Fibroblast of the conjunctiva (primary cell): Measurements from ENCODE around the gene NPR1.
"Not testable (repeated sequence)": the region's sequence is repeated elsewhere in the genome, so short reads cannot be mapped to it uniquely, and the experiment has no call there.

Experiments
- DNase-seq: peaks from one replicate; pipeline ENCODE4 v3.0.0-alpha.2; 2010; ENCODE audit warnings: low read depth

The NPR1 gene

DNA sequence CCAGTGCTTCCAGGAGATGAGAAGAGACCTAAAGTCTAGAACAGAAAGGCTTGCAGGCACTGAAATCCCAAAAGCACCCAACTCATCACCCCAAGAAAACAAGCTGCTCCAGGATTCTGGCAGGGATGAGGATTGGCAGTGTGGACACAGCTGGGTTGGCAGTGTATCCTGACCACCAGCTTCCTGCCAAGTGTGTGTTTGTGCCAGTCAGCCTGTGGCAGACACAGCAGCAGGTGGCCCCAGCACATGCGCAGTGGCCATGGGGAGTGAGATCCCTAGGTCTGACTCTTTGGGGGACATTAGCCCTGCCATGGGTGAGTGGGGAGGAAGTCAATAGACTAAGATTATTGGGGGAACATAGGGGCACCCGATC, 28.6 kb upstream of the NPR1 start:
- DNase-seq, result no peak

DNA sequence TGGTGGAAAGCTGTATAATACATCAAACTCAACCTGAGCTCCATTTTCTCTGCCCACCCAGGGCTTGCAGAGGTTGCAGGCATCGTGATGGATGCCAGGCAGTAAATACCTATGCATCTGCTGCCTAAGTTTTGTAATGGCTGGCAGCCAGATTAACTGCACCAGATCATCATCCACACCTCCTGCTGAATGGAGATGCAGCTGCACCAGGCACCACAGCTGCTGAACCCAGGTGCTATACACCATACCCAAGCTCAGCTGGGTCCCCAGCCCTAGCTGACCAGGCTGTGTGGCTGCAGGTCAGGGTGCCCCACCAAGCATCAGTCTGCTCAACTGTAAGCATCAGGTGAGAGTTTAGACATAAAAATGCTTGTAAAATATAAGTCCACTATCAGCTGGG, 26.7 kb upstream of the NPR1 start:
- no peak for DNase-seq

DNA sequence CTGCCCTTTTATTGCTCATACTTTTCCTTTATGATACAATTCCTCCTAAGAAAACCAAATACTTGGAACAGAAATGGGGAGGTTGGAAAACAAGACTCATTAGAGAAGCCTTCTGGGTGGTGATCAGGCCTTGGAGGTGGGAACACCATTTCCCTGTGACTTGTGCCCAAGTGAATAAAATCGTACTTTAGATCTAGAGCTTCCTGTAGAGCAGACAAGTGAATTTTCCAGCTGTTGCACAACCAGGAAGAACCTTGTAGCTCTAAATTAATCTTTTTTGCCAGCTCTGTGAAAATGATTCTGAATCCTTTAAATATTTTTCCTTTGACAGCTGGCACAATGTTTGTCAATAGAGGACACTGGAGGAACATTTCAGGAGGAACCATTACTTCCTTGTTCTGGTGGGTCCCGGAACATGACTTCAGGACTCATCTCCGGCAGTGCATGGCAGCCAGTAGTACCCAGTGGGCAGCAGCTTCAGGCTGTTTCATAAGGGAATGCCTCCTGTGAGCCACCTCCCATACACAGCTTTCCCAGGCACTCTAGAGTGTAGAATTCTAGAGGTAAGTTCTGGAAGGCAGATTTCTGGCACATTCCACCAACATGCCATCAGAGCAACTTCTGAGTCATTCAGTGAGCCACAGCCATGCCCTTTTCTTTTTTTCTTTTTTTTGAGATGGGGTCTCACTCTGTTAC, 25.5 kb upstream of the NPR1 start:
- no peak for DNase-seq

DNA sequence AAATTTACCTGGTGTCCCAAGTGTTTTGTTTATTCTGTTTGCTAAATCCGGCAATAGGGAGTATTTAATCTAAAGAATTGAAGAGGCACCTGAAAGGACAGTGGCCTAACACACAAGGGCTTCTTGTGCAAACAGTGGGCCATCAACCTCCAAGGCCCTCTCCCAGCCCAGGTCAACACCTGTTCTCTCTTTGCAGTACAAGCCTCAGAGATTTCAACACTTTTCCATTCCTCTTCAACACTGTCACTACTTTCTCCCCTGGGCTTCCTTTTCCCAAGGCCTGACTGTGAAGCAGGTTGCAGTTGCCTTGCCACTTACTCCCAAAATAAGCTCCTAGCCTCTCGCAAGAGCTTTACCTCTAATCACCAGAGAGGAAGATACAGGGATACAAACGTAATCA, 23.2 kb upstream of the NPR1 start:
- DNase-seq, result no peak

DNA sequence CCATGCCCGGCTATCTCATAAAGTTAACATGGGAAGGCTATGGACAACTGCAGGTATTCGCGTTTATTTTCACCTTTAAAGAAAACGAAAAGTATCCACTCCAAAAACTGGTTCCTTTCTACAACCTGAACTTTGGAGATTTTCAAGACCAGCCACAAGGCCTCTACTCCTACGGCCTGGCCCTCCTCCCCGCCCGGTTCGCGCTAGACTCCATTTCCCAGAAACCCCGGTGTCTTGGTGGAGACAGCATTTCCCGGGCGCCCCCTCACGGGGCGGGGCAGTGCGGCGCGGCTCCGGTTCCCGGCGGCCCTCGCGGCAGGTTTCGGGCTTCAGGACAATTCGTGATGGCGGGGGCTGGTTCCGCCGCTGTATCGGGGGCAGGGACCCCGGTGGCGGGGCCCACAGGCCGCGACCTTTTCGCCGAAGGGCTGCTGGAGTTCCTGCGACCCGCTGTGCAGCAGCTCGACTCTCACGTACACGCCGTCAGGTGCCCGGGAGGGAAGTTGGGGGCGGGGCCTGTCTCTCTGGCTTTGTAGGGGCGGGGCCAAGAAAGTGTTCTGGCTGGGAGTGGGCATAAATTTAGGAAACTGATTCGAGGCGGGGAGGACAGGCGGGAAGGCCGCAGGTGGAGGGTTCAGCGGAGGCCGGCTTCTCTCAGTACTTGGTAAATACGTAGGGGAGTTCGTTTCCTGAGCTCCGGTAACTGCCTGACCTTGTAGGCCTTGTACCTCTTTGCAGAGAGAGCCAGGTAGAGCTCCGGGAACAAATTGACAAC, 19.9 kb upstream of the NPR1 start, which contains the start of gene SNAPIN:
TSS of gene SNAPIN (plus strand) at position 304 of the 775 bp plus-strand sequence. CDS start at position 345, 41 bp downstream.
- peak; percentile 68 for DNase-seq

DNA sequence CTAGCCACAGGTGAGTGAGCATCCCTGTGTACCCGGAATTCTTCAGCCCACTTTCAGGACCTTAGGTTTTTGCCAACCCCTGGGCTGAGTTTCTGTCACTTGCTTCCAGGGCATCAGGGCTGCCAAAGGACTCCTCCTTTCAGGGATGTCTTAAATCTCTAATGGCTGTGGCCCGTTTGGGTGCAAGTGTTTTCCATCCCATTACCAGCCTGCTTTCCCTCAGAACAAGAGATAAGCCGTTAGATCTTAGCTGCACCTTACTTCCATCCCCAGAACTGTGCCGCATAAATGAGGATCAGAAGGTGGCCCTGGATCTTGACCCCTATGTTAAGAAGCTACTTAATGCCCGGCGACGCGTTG, 19.3 kb upstream of the NPR1 start:
- DNase-seq, result no peak

DNA sequence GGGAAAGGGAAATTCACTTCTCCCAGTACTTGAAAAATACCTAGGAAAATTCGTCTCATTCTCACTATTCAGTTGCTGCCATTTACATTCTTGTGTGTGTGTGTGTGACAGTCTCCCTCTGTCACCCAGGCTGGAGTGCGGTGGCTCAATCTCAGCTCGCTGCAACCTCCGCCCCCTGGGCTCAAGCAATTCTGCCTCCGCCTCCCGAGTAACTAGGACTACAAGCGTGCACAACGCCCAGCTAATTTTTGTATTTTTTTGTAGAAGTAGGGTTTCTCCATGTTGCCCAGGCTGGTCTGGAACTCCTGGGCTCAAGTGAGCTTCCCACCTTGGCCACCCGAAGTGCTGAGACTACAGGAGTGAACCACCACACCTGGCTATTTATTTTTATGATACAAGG, 18.8 kb upstream of the NPR1 start:
- DNase-seq, result no peak

DNA sequence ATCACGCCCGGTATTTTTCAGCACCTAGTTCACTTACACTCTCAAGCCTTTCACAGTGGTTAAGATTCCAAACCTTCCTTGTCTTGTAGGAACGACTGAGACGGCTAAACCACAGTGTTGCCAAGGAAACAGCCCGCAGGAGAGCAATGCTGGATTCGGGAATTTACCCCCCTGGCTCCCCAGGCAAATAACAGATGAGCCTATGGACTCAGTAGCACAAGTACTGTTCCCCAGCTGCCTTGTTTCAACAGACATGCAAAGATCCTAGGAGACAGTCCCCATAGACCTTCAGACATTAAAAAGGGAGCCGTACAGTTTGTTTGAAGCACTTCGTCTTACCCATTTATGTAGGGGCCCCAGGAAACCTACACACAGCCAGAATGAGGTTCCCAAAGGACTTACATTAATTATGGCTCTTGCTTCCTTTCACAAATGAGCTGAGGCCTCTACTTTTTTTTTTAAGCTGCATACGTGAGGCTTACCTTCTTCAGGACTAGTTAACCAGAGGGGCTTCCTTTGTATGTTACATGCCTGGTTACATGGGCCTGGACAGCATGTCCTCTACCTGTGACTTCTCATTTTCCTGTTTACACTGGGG, 17.3 kb upstream of the NPR1 start:
- DNase-seq, result no peak

DNA sequence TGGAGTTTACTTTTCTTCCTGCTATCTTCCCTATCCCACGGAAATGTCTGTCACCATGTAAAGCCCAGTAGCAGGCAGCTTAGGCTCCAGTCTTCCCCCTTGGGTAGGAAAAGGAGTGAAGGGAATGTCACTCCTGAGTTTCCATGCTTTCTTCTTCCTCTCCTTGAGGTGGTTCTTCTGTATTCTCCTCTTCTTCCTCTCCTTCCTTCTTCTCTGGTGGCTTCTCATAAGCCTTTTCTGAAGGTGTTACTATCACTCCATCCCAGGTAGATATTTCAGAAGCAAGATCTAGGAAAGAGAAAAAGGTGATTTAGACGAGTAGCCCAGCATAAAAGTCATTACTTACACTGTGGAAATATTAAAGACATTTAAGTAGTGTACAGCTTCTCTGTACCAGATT, 16.2 kb upstream of the NPR1 start:
- DNase-seq, result no peak

DNA sequence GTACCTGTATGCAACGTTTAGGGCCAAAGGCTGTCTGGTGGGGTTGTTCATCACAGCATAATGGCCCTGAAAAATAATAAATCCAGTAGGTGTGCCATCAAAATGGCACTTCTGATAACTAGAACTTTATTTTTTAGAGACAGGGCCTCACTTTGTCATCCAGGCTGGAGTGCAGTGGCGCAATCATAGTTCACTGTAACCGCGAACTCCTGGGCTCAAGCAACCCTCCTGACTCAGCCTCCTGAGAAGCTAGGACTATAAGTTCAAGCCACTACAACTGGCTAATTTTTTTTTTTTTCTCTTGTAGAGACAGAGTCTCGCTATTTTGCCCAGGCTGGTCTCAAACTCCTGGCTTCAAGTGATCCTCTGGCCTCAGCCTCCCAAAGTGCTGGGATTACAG, 15.3 kb upstream of the NPR1 start:
- no peak for DNase-seq

DNA sequence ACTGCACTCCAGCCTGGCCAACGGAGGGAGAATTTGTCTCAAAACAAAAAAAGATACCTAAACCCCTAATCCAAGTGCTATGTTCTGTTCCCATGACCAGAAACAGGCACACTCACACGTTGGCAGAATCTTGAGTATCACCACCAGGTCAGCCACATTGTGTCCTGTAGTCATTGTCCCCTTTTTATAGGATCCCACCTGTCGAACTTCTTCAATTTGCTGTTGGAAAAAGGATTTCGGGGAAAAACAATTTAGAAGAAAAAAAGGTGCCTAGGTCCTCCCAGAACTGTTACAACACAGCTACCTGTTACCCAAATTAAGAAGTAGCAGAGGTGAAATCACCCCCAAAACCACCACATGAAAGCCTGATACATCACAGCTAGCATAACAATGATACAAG, 11.0 kb upstream of the NPR1 start:
- no peak for DNase-seq

DNA sequence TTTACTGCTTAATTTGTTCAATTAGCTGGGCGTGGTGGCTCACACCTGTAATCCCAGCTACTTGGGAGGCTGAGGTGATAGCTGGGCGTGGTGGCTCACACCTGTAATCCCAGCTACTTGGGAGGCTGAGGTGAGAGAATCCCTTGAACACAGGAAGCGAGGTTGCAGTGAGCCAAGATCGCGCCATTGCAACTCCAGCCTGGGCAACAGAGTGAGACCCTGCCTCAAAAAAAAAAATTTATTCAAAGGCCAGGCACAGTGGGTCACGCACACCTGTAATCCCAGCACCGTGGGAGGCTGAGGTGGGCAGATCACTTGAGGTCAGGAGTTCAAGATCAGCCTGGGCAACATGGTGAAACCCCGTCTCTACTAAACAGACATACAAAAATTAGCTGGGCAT, 9.8 kb upstream of the NPR1 start:
- not testable (repeated sequence) for DNase-seq

DNA sequence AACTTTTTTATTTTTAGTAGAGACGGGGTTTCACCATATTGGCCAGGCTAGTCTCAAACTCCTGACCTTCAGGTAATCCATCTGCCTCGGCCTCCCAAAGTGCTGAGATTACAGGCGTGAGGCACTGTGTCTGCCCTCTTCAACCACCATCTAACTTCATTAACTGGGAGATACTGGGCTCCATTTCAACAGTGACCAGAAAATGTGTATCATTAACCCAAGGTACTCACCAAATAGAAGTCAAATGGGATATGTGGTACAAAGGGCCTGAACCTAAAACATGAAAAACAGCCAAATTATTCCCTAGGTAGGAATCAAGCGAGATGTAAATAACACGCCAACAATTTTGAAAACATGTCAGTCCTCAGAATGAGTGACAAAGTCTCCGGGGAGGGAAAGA, 8.9 kb upstream of the NPR1 start:
- no peak for DNase-seq

DNA sequence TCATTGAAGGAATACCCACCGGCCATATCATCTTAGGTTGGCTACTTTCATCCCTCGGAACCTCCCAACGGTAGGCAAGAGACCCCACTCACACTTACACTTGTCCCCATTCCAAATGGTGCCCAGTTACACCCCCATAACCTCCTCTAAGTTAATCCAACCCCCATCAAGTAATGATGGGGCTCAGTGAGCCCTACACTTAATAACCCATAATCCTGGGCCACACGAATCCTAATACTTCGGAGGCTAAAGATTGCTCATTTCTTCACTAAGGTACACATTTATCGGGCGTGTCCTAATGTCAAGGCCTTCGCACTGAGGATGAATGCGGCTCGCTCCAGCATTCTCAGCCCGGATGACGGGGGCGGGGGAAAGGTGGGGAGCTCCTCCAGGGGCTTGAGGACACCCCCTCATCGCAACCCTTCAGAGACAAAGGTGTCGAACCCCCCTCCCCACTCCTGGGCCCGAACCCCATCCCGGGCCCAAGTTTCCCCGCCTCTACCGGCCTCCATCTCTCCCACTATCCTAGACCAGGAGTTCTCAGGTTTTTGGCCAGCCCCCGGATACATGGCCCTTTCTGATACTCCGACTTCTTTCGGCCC, 8.1 kb upstream of the NPR1 start:
- no peak for DNase-seq

DNA sequence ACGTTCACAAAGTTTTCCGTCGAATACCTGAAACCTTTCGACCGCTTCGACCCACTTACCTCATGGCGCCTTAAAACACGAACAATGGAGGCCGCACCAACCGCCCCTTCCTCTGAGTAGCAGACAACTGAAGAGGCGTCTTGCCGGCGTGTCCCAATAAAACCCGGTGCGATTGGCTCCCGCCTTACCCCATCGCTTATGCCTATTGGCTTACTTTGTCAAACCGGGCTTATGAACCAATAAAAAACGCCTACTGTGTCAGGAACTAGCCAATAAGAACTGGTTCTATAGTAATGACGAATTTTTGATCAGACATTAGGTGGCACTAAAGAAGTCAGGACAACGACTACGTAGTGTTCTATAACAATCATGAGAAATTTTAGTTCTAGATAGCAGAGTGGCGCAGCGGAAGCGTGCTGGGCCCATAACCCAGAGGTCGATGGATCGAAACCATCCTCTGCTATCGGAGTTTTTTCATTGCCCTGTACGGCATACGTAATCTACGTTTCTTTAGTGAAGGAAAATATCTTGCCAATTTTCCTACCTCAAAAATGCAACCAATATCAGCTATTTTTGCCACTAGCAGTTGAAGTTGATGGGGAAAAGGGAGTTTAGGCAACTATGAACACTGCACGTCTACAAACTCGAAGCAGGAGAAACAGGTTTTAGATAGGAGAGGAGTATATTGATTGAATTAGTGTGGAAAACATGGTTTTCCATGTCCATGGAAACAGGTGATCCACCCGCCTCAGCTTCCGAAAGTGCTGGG, 7.4 kb upstream of the NPR1 start, which contains the start of gene ILF2:
TSS of gene ILF2 (minus strand) at position 135 of the 769 bp plus-strand sequence. CDS start at position 64, 71 bp downstream.
- DNase-seq, result peak; percentile 99

DNA sequence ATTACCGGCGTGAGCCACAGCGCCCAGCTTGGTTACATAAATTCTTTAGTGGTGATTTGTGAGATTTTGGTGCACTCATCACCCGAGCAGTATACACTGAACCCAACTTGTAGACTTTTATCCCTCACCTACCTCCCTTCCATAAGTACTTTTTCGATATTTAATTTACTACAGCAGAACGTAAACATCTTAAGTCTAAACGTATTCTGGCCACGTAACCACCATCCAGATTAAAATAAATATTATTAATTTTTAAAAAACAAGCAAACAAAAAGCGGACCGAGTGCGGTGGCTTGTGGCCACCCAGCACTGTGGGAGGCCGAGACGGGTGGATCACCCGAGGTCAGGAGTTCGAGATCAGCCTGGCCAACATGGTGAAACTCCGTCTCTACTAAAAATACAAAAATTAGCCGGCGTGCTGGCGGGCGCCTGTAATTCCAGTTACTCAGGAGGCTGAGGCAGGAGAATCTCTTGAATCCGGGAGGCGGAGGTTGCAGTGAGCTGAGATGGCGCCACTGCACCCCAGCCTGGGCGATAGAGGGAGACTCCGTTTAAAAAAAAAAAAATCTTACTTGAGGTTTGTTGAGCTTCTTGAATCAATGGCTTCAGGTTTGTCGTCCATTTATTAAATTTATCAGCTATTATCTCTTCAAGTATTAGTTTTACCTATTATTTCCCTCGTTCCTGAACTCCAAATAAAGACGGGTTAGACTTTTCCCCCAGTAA, 6.7 kb upstream of the NPR1 start:
- peak; percentile 9 for DNase-seq

DNA sequence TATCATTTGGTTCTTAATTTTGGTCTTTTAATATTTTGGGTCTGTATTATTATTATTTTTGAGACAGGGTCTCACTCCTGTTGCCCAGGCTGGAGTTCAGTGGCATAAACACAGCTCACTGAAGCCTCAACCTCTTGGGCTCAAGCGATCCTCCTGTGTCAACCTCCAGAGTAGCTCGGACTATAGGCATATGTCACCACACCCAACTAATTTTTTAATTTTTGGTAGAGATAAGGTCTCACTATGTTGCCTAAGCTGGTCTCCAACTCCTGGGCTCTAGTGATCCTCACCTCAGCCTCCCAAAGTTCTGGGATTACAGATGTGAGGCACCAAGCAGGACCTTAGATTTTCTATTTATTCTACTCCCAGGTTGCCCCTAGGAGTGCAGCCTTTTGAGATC, 5.0 kb upstream of the NPR1 start:
- no peak for DNase-seq

DNA sequence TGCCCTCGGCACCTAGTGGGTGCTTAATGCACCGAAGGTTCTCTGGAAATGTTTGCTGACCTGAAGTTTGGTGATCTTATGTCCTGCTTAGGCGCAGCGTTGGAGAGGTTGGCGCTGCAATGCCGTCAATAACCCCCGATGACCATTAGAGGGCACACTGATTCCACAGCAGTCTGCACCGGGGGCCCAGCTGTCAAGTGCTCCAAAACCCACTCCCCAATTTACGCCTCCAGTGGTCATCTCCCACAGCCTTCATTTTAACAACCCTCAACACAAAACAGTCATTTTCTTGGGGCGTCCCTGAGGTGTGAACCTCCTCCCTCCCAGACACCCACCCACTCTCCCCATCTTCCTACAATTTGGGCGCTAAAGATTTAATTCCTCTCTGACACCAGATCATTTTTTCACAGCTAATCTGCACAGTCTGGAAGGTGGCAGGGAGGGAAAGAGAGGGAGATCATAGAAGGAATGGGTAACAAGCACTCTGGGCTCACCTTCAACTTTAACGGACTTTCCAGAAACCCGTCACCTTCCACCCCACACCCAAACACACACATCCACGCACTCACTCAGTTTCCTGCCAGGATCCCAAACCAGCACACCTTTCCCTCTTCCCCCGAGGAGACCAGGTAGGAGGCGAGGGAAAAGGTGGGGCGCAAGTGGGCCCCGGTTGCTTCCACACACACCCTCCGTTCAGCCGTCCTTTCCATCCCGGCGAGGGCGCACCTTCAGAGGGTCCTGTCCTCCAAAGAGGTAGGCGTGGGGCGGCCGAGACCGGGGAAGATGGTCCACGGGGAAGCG, 570 bp upstream of the NPR1 start:
- peak; percentile 26 for DNase-seq

DNA sequence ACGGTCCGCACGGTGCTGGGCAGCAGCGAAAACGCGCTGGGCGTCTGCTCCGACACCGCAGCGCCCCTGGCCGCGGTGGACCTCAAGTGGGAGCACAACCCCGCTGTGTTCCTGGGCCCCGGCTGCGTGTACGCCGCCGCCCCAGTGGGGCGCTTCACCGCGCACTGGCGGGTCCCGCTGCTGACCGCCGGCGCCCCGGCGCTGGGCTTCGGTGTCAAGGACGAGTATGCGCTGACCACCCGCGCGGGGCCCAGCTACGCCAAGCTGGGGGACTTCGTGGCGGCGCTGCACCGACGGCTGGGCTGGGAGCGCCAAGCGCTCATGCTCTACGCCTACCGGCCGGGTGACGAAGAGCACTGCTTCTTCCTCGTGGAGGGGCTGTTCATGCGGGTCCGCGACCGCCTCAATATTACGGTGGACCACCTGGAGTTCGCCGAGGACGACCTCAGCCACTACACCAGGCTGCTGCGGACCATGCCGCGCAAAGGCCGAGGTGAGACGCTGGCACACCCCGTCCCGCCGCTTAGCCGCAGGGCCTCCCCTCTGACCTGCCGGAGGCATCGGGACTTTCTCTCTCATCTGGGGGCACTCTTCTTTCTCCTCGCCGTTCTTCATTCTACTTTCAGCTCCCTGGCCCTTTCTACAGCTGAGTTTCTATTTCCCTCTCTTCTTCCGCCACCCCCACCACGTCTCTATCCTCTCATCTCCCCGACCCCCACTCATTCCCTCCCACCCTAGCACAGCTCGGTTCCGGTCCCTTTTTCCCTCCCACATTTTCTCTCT, 1.0 kb downstream of the NPR1 start:
- no peak for DNase-seq

DNA sequence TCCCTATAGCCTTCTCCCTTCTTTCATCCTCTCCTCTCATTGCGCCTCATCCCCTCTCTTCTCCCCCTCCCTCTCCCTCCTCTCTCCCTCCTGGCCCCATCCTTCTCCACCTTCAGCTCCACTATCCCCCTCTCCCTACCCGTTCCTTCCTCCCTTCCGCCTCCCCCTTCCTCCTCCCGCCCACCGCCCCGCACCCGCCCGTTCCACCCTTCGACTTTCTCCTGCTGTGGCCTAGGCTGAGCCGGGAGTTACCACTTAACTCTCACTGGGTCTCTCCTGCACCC, 1.6 kb downstream of the NPR1 start:
- DNase-seq, result no peak
